ENCODE data around the gene TRAP1. TPM values are rescaled to one million over a fixed set of nuclear protein-coding genes. Genes with fewer than 3 reads are reported as not detected.

The TRAP1 gene
- total and polyA plus RNA-seq, 2 experiments from 2014 or later, result 143 to 228 TPM

GRCh38 chr16:3652373-3653195, 64.7 kb downstream of the TRAP1 start (continued):
- TF ChIP-seq ZNF462 (CRISPR knock-in tag; IDR thresholded peaks at IDR 0.05), result no peak
- no peak for TF ChIP-seq STAT1 (IDR thresholded peaks at IDR 0.05; ENCODE audit: unreplicated experiment)
- TF ChIP-seq CREB1 (CRISPR knock-in tag; IDR thresholded peaks at IDR 0.05; ENCODE audit: low read depth), result no peak
- no peak for TF ChIP-seq REST (IDR thresholded peaks at IDR 0.05; ENCODE audit: unreplicated experiment)
- TF ChIP-seq EZH2phosphoT487 (IDR thresholded peaks at IDR 0.05; ENCODE audit: unreplicated experiment), result no peak
- no peak for TF ChIP-seq NANOG (IDR thresholded peaks at IDR 0.05; ENCODE audit: borderline replicate concordance)
- no peak for TF ChIP-seq POLR2AphosphoS5 (IDR thresholded peaks at IDR 0.05; ENCODE audit: low read depth)
- TF ChIP-seq ZNF114 (CRISPR knock-in tag; IDR thresholded peaks at IDR 0.05), result no peak
- TF ChIP-seq EZH2 (IDR thresholded peaks at IDR 0.05; ENCODE audit: low read depth, unreplicated experiment), result no peak
